Measurements from ENCODE around the gene PSMC3.

The PSMC3 gene

GRCh38 chr11:47378010-47378835 is 48.0 kb downstream of the PSMC3 start, which contains the start of gene SPI1:
SPI1 (minus strand) TSS chr11:47378547; CDS start chr11:47378353, 194 bp downstream.
- H3K4me3 ChIP-seq (ENCODE audit: low read depth, low read length, poor library complexity, severe bottlenecking): peak within 1 kb of the TSS; percentile 86
- H3K9me2 ChIP-seq (ENCODE audit: low read depth, low read length): no peaks in the 10 kb centered on the region
- H4K20me1 ChIP-seq (ENCODE audit: insufficient read depth, low read length): no peaks in the 10 kb centered on the region
- no peak within 1 kb of the TSS for H2AFZ ChIP-seq (ENCODE audit: low read length)
- peaks cover 18% of the 10 kb centered on the region; the same call in 1 of the 2 replicates for H3K36me3 ChIP-seq (ENCODE audit: insufficient read depth, low read length)
- H3K27me3 ChIP-seq (ENCODE audit: insufficient read depth, low read length): no peaks in the 10 kb centered on the region
- H3F3A ChIP-seq (ENCODE audit: insufficient read depth, low read length): no peaks in the 10 kb centered on the region
- H3K79me2 ChIP-seq (ENCODE audit: insufficient read depth, low read length): peaks cover 14% of the 10 kb centered on the region; the same call in 1 of the 2 replicates
- H3K4me1 ChIP-seq (ENCODE audit: insufficient read depth, low read length, severe bottlenecking): peaks cover 45% of the 10 kb centered on the region
- no peak for TF ChIP-seq EZH2 (IDR thresholded peaks at IDR 0.05; ENCODE audit: borderline replicate concordance, low read length)
- TF ChIP-seq, protein P1, sequence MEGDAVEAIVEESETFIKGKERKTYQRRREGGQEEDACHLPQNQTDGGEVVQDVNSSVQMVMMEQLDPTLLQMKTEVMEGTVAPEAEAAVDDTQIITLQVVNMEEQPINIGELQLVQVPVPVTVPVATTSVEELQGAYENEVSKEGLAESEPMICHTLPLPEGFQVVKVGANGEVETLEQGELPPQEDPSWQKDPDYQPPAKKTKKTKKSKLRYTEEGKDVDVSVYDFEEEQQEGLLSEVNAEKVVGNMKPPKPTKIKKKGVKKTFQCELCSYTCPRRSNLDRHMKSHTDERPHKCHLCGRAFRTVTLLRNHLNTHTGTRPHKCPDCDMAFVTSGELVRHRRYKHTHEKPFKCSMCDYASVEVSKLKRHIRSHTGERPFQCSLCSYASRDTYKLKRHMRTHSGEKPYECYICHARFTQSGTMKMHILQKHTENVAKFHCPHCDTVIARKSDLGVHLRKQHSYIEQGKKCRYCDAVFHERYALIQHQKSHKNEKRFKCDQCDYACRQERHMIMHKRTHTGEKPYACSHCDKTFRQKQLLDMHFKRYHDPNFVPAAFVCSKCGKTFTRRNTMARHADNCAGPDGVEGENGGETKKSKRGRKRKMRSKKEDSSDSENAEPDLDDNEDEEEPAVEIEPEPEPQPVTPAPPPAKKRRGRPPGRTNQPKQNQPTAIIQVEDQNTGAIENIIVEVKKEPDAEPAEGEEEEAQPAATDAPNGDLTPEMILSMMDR (IDR thresholded peaks at IDR 0.05; ENCODE audit: low read length): no peak
- peak within 1 kb of the TSS; percentile 71 for H3K4me2 ChIP-seq (ENCODE audit: low read length)
- peak within 1 kb of the TSS; percentile 89 for H3K9ac ChIP-seq (ENCODE audit: low read length)
- H3K27ac ChIP-seq (ENCODE audit: low read depth, low read length, poor library complexity, severe bottlenecking): peak within 1 kb of the TSS; percentile 90
- no peaks in the 10 kb centered on the region for H3K9me3 ChIP-seq (ENCODE audit: low read length)

- no peaks in the 10 kb centered on the region for H3K9me2 ChIP-seq (ENCODE audit: low read depth, low read length)
- TF ChIP-seq, protein P1 (IDR thresholded peaks at IDR 0.05; ENCODE audit: low read length): no peak
- TF ChIP-seq EZH2 (IDR thresholded peaks at IDR 0.05; ENCODE audit: borderline replicate concordance, low read length): no peak
- H3F3A ChIP-seq (ENCODE audit: insufficient read depth, low read length): no peaks in the 10 kb centered on the region
- H3K27ac ChIP-seq (ENCODE audit: low read depth, low read length, poor library complexity, severe bottlenecking): peak overlapping the region; percentile 90
- H3K9me3 ChIP-seq (ENCODE audit: low read length): no peaks in the 10 kb centered on the region
- peak overlapping the region; percentile 89 for H3K9ac ChIP-seq (ENCODE audit: low read length)
- no peaks in the 10 kb centered on the region for H3K27me3 ChIP-seq (ENCODE audit: insufficient read depth, low read length)
- peak overlapping the region; percentile 86 for H3K4me3 ChIP-seq (ENCODE audit: low read depth, low read length, poor library complexity, severe bottlenecking)
- peak overlapping the region; percentile 71 for H3K4me2 ChIP-seq (ENCODE audit: low read length)
- peaks cover 21% of the 10 kb centered on the region for H3K36me3 ChIP-seq (ENCODE audit: insufficient read depth, low read length)
- H3K79me2 ChIP-seq (ENCODE audit: insufficient read depth, low read length): peaks cover 14% of the 10 kb centered on the region; the same call in 1 of the 2 replicates
- H2AFZ ChIP-seq (ENCODE audit: low read length): no peak overlapping the region
- H3K4me1 ChIP-seq (ENCODE audit: insufficient read depth, low read length, severe bottlenecking): peaks cover 45% of the 10 kb centered on the region
- no peaks in the 10 kb centered on the region for H4K20me1 ChIP-seq (ENCODE audit: insufficient read depth, low read length)
Measured at GRCh38 chr11:47377571-47378009, 48.6 kb downstream of the PSMC3 start.

GRCh38 chr11:47376525-47377371 is 49.5 kb downstream of the PSMC3 start:
- H4K20me1 ChIP-seq (ENCODE audit: insufficient read depth, low read length): no peaks in the 10 kb centered on the region
- H3K9me2 ChIP-seq (ENCODE audit: low read depth, low read length): no peaks in the 10 kb centered on the region
- H3K9ac ChIP-seq (ENCODE audit: low read length): peak overlapping the region; percentile 89
- H3K4me3 ChIP-seq (ENCODE audit: low read depth, low read length, poor library complexity, severe bottlenecking): peak overlapping the region; percentile 86
- H3F3A ChIP-seq (ENCODE audit: insufficient read depth, low read length): no peaks in the 10 kb centered on the region
- peaks cover 29% of the 10 kb centered on the region for H3K36me3 ChIP-seq (ENCODE audit: insufficient read depth, low read length)
- peak overlapping the region; percentile 90 for H3K27ac ChIP-seq (ENCODE audit: low read depth, low read length, poor library complexity, severe bottlenecking)
- no peaks in the 10 kb centered on the region for H3K27me3 ChIP-seq (ENCODE audit: insufficient read depth, low read length)
- H3K79me2 ChIP-seq (ENCODE audit: insufficient read depth, low read length): peaks cover 14% of the 10 kb centered on the region; the same call in 1 of the 2 replicates
- TF ChIP-seq EZH2 (IDR thresholded peaks at IDR 0.05; ENCODE audit: borderline replicate concordance, low read length): no peak
- TF ChIP-seq, protein P1 (IDR thresholded peaks at IDR 0.05; ENCODE audit: low read length): no peak; the same call in none of the 2 replicates
- peak overlapping the region; percentile 71 for H3K4me2 ChIP-seq (ENCODE audit: low read length)
- H3K9me3 ChIP-seq (ENCODE audit: low read length): no peaks in the 10 kb centered on the region
- H2AFZ ChIP-seq (ENCODE audit: low read length): no peak overlapping the region
- peaks cover 45% of the 10 kb centered on the region for H3K4me1 ChIP-seq (ENCODE audit: insufficient read depth, low read length, severe bottlenecking)
